GM23338 (cell line): ENCODE results near the gene GLCCI1. TPM values are rescaled to one million over a fixed set of nuclear protein-coding genes. Genes with fewer than 3 reads are reported as not detected.

Experiments
- ATAC-seq: fragments of 200-7000 bp; cut with Tn5 transposase; 3 replicates; pipeline ENCODE4 v1.9.1; 2020
- DNase-seq: peaks from one replicate; pipeline ENCODE4 v3.0.0-alpha.2; 2015; ENCODE audit warnings: low spot score
- H2AFZ ChIP-seq: fragments of 200-600 bp; sonication (generic); 2 replicates; pipeline ENCODE4 v1.8.0; 2016; ENCODE audit warnings: antibody characterized with exemption, mild to moderate bottlenecking, moderate library complexity
- H3F3A ChIP-seq: fragments of 200-600 bp; sonication (generic); replicated peaks from 2 replicates; pipeline ENCODE4 v1.8.0; 2017; ENCODE audit warnings: antibody characterized with exemption, mixed run types, low read depth
- H3K27ac ChIP-seq: fragments of 200-600 bp; sonication (generic); 2 replicates; pipeline ENCODE4 v1.6.1; 2016; ENCODE audit warnings: low read depth
- H3K27me3 ChIP-seq: fragments of 200-600 bp; sonication (generic); 2 replicates; pipeline ENCODE4 v1.8.0; 2016; ENCODE audit warnings: mild to moderate bottlenecking, mixed run types, moderate library complexity; ENCODE audit not compliant: insufficient read depth
- H3K36me3 ChIP-seq: fragments of 200-600 bp; sonication (generic); 2 replicates; pipeline ENCODE4 v1.8.0; 2016; ENCODE audit warnings: mild to moderate bottlenecking; ENCODE audit not compliant: insufficient read depth
- H3K4me1 ChIP-seq: fragments of 200-600 bp; sonication (generic); 2 replicates; pipeline ENCODE4 v1.8.0; 2016; ENCODE audit warnings: mild to moderate bottlenecking, moderate library complexity; ENCODE audit not compliant: insufficient read depth
- H3K4me2 ChIP-seq: fragments of 200-600 bp; sonication (generic); 2 replicates; pipeline ENCODE4 v1.7.1; 2017; ENCODE audit warnings: mixed run types
- H3K4me3 ChIP-seq: fragments of 200-600 bp; sonication (generic); 2 replicates; pipeline ENCODE4 v1.6.1; 2016; ENCODE audit warnings: mixed run types
- H3K79me2 ChIP-seq: fragments of 200-600 bp; sonication (generic); replicated peaks from 2 replicates; pipeline ENCODE4 v1.8.0; 2017; ENCODE audit warnings: mild to moderate bottlenecking; ENCODE audit not compliant: insufficient read depth
- H3K9me2 ChIP-seq: fragments of 200-600 bp; sonication (generic); 2 replicates; pipeline ENCODE4 v1.8.0; 2017; ENCODE audit not compliant: insufficient read depth
- H4K20me1 ChIP-seq: fragments of 200-600 bp; sonication (generic); replicated peaks from 2 replicates; pipeline ENCODE4 v1.8.0; 2017; ENCODE audit warnings: mild to moderate bottlenecking; ENCODE audit not compliant: insufficient read depth
- H3K27ac Mint-ChIP-seq: 2 replicates; pipeline ENCODE4 v1.8.0; 2020; ENCODE audit warnings: inconsistent platforms, mild to moderate bottlenecking, moderate library complexity, mixed read lengths
- H3K27me3 Mint-ChIP-seq: 3 replicates; pipeline ENCODE4 v1.8.0; 2022; ENCODE audit warnings: low read depth, mild to moderate bottlenecking, moderate library complexity, mixed read lengths, inconsistent platforms; ENCODE audit not compliant: insufficient read depth, poor library complexity
- H3K36me3 Mint-ChIP-seq: 3 replicates; pipeline ENCODE4 v1.8.0; 2021; ENCODE audit warnings: low read depth, mild to moderate bottlenecking, inconsistent platforms, moderate library complexity, mixed read lengths
- H3K4me1 Mint-ChIP-seq: 3 replicates; pipeline ENCODE4 v1.8.0; 2020; ENCODE audit warnings: mild to moderate bottlenecking, inconsistent platforms, mixed read lengths
- H3K4me3 Mint-ChIP-seq: 3 replicates; pipeline ENCODE4 v1.8.0; 2021; ENCODE audit warnings: moderate library complexity, mild to moderate bottlenecking, inconsistent platforms, mixed read lengths
- H3K9me3 Mint-ChIP-seq: 3 replicates; pipeline ENCODE4 v1.8.0; 2020; ENCODE audit warnings: moderate library complexity, mild to moderate bottlenecking, inconsistent platforms, mixed read lengths
- CREB1 ChIP-seq: fragments of 250-450 bp; sonication (Bioruptor Pico); IDR thresholded peaks from 2 replicates; pipeline ENCODE4 v1.5.0; 2020; ENCODE audit warnings: low read depth, mild to moderate bottlenecking, moderate library complexity
- EZH2 ChIP-seq: fragments of 200-600 bp; sonication (generic); IDR thresholded peaks from one replicate; pipeline ENCODE4 v1.8.0; 2017; ENCODE audit warnings: antibody characterized with exemption, mild to moderate bottlenecking, low read depth; ENCODE audit not compliant: unreplicated experiment
- EZH2phosphoT487 ChIP-seq: fragments of 200-600 bp; sonication (generic); IDR thresholded peaks from one replicate; pipeline ENCODE4 v1.8.1; 2018; ENCODE audit warnings: antibody characterized with exemption; ENCODE audit not compliant: unreplicated experiment
- JUNB ChIP-seq: IDR thresholded peaks from one replicate; pipeline ENCODE4 v1.6.1; 2016; ENCODE audit warnings: antibody characterized with exemption; ENCODE audit not compliant: unreplicated experiment
- NANOG ChIP-seq: IDR thresholded peaks from 2 replicates; pipeline ENCODE4 v1.6.1; 2016; ENCODE audit warnings: antibody characterized with exemption, borderline replicate concordance
- POLR2AphosphoS5 ChIP-seq: IDR thresholded peaks from 2 replicates; pipeline ENCODE4 v1.6.1; 2016; ENCODE audit warnings: antibody characterized with exemption, low read depth
- STAT1 ChIP-seq: IDR thresholded peaks from one replicate; pipeline ENCODE4 v1.6.1; 2016; ENCODE audit warnings: antibody characterized with exemption; ENCODE audit not compliant: unreplicated experiment
- ZNF114 ChIP-seq: fragments of 250-450 bp; sonication (Bioruptor Pico); IDR thresholded peaks from 2 replicates; pipeline ENCODE4 v1.5.0; 2020; ENCODE audit warnings: mild to moderate bottlenecking, moderate library complexity
- ZNF331 ChIP-seq: fragments of 250-450 bp; sonication (Bioruptor Pico); IDR thresholded peaks from 2 replicates; pipeline ENCODE4 v1.5.0; 2020; ENCODE audit warnings: low read depth, mild to moderate bottlenecking, moderate library complexity
- polyA plus RNA-seq: library from polyadenylated mRNA; unstranded; fragments of >200 nt; fragmentation: Nextera tagmentation; extraction: Ambion mirVana; gene quantifications from 2 replicates; pipeline ENCODE4 v1.2.1, GENCODE V29; 2016
- total RNA-seq: library from RNA; depleted of rRNA; stranded (reverse); fragments of >200 nt; shearing (Covaris generic); gene quantifications from 2 replicates; pipeline ENCODE4 v1.2.3, GENCODE V29; 2014
- TF ChIP-seq, protein P1 (sequence below): fragments of 250-450 bp; sonication (Bioruptor Pico); IDR thresholded peaks from 2 replicates; pipeline ENCODE4 v1.5.0; 2020; ENCODE audit warnings: mild to moderate bottlenecking, moderate library complexity
- TF ChIP-seq, protein P2 (sequence below): IDR thresholded peaks from one replicate; pipeline ENCODE4 v1.6.1; 2018; ENCODE audit warnings: antibody characterized with exemption; ENCODE audit not compliant: unreplicated experiment
- TF ChIP-seq, protein P3 (sequence below): IDR thresholded peaks from 2 replicates; pipeline ENCODE4 v1.6.1; 2016; ENCODE audit warnings: antibody characterized with exemption
- TF ChIP-seq, protein P4 (sequence below), 2 experiments: fragments of 200-600 bp in 1 of 2; sonication (generic) in 1 of 2; conservative IDR thresholded peaks; 2 replicates each; pipeline versions ENCODE4 v1.5.1 to v1.6.1; 2016 to 2017; ENCODE audit warnings: antibody characterized with exemption in 2 of 2, low read depth in 2 of 2, mild to moderate bottlenecking in 2 of 2, moderate library complexity in 1 of 2

Gene GLCCI1
- total and polyA plus RNA-seq, 2 experiments from 2014 or later = 15.0 to 15.7 TPM

DNA sequence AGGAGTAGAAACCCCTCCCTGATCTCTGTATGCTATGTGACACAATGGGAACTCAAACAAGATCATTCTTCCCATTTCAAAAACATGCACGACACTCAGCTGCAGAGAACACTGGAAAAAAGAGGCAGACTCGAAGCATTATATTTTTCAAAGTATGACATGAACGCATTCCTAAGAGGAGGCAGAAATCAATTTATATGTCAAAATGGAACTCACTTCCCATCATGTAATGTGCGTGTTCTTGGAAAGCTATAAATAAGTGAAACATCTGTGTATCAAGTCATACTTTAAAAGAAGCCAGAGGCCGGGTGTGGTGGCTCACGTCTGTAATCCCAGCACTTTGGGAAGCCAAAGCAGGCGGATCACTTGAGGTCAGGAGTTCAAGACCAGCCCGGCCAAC is 150.7 kb downstream of the GLCCI1 start:
- Mint-ChIP-seq H3K36me3 (peaks cover 17% of the 10 kb centered on the region), H3K27me3 (peaks cover 4% of the 10 kb centered on the region), H3K9me3 (peaks cover 3% of the 10 kb centered on the region; the same call in 2 of the 3 replicates), H3K4me1 (peaks cover 17% of the 10 kb centered on the region), H3K27ac (no peak overlapping the region), H3K4me3 (no peak overlapping the region)
- peaks cover 18% of the 10 kb centered on the region; the same call in 1 of the 2 replicates for H3K9me2 ChIP-seq
- no peaks in the 10 kb centered on the region for H3K27me3 ChIP-seq
- H3K36me3 ChIP-seq = no peaks in the 10 kb centered on the region
- no peak overlapping the region for H3K27ac ChIP-seq
- H3K4me3 ChIP-seq = no peak overlapping the region; the same call in 1 of the 2 replicates
- TF ChIP-seq STAT1 = no peak
- TF ChIP-seq EZH2 = no peak
- TF ChIP-seq ZNF114 = no peak
- no peak for TF ChIP-seq JUNB
- TF ChIP-seq EZH2phosphoT487 = no peak
- TF ChIP-seq, protein P1, sequence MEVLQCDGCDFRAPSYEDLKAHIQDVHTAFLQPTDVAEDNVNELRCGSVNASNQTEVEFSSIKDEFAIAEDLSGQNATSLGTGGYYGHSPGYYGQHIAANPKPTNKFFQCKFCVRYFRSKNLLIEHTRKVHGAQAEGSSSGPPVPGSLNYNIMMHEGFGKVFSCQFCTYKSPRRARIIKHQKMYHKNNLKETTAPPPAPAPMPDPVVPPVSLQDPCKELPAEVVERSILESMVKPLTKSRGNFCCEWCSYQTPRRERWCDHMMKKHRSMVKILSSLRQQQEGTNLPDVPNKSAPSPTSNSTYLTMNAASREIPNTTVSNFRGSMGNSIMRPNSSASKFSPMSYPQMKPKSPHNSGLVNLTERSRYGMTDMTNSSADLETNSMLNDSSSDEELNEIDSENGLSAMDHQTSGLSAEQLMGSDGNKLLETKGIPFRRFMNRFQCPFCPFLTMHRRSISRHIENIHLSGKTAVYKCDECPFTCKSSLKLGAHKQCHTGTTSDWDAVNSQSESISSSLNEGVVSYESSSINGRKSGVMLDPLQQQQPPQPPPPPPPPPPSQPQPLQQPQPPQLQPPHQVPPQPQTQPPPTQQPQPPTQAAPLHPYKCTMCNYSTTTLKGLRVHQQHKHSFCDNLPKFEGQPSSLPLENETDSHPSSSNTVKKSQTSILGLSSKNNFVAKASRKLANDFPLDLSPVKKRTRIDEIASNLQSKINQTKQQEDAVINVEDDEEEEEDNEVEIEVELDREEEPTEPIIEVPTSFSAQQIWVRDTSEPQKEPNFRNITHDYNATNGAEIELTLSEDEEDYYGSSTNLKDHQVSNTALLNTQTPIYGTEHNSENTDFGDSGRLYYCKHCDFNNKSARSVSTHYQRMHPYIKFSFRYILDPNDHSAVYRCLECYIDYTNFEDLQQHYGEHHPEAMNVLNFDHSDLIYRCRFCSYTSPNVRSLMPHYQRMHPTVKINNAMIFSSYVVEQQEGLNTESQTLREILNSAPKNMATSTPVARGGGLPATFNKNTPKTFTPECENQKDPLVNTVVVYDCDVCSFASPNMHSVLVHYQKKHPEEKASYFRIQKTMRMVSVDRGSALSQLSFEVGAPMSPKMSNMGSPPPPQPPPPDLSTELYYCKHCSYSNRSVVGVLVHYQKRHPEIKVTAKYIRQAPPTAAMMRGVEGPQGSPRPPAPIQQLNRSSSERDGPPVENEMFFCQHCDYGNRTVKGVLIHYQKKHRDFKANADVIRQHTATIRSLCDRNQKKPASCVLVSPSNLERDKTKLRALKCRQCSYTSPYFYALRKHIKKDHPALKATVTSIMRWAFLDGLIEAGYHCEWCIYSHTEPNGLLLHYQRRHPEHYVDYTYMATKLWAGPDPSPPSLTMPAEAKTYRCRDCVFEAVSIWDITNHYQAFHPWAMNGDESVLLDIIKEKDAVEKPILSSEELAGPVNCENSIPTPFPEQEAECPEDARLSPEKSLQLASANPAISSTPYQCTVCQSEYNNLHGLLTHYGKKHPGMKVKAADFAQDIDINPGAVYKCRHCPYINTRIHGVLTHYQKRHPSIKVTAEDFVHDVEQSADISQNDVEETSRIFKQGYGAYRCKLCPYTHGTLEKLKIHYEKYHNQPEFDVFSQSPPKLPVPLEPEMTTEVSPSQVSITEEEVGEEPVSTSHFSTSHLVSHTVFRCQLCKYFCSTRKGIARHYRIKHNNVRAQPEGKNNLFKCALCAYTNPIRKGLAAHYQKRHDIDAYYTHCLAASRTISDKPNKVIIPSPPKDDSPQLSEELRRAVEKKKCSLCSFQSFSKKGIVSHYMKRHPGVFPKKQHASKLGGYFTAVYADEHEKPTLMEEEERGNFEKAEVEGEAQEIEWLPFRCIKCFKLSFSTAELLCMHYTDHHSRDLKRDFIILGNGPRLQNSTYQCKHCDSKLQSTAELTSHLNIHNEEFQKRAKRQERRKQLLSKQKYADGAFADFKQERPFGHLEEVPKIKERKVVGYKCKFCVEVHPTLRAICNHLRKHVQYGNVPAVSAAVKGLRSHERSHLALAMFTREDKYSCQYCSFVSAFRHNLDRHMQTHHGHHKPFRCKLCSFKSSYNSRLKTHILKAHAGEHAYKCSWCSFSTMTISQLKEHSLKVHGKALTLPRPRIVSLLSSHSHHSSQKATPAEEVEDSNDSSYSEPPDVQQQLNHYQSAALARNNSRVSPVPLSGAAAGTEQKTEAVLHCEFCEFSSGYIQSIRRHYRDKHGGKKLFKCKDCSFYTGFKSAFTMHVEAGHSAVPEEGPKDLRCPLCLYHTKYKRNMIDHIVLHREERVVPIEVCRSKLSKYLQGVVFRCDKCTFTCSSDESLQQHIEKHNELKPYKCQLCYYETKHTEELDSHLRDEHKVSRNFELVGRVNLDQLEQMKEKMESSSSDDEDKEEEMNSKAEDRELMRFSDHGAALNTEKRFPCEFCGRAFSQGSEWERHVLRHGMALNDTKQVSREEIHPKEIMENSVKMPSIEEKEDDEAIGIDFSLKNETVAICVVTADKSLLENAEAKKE (CRISPR knock-in tag) = no peak
- TF ChIP-seq, protein P2, sequence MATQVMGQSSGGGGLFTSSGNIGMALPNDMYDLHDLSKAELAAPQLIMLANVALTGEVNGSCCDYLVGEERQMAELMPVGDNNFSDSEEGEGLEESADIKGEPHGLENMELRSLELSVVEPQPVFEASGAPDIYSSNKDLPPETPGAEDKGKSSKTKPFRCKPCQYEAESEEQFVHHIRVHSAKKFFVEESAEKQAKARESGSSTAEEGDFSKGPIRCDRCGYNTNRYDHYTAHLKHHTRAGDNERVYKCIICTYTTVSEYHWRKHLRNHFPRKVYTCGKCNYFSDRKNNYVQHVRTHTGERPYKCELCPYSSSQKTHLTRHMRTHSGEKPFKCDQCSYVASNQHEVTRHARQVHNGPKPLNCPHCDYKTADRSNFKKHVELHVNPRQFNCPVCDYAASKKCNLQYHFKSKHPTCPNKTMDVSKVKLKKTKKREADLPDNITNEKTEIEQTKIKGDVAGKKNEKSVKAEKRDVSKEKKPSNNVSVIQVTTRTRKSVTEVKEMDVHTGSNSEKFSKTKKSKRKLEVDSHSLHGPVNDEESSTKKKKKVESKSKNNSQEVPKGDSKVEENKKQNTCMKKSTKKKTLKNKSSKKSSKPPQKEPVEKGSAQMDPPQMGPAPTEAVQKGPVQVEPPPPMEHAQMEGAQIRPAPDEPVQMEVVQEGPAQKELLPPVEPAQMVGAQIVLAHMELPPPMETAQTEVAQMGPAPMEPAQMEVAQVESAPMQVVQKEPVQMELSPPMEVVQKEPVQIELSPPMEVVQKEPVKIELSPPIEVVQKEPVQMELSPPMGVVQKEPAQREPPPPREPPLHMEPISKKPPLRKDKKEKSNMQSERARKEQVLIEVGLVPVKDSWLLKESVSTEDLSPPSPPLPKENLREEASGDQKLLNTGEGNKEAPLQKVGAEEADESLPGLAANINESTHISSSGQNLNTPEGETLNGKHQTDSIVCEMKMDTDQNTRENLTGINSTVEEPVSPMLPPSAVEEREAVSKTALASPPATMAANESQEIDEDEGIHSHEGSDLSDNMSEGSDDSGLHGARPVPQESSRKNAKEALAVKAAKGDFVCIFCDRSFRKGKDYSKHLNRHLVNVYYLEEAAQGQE = no peak
- TF ChIP-seq, protein P3, sequence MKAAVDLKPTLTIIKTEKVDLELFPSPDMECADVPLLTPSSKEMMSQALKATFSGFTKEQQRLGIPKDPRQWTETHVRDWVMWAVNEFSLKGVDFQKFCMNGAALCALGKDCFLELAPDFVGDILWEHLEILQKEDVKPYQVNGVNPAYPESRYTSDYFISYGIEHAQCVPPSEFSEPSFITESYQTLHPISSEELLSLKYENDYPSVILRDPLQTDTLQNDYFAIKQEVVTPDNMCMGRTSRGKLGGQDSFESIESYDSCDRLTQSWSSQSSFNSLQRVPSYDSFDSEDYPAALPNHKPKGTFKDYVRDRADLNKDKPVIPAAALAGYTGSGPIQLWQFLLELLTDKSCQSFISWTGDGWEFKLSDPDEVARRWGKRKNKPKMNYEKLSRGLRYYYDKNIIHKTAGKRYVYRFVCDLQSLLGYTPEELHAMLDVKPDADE = no peak
- no peak for TF ChIP-seq ZNF331
- TF ChIP-seq, protein P4, sequence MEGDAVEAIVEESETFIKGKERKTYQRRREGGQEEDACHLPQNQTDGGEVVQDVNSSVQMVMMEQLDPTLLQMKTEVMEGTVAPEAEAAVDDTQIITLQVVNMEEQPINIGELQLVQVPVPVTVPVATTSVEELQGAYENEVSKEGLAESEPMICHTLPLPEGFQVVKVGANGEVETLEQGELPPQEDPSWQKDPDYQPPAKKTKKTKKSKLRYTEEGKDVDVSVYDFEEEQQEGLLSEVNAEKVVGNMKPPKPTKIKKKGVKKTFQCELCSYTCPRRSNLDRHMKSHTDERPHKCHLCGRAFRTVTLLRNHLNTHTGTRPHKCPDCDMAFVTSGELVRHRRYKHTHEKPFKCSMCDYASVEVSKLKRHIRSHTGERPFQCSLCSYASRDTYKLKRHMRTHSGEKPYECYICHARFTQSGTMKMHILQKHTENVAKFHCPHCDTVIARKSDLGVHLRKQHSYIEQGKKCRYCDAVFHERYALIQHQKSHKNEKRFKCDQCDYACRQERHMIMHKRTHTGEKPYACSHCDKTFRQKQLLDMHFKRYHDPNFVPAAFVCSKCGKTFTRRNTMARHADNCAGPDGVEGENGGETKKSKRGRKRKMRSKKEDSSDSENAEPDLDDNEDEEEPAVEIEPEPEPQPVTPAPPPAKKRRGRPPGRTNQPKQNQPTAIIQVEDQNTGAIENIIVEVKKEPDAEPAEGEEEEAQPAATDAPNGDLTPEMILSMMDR (conservative IDR thresholded peaks at IDR 0.05; ENCODE audit: low read depth in 2 of 2) = no peak
- no peak for TF ChIP-seq POLR2AphosphoS5
- TF ChIP-seq NANOG = no peak
- no peak for TF ChIP-seq CREB1 (CRISPR knock-in tag)
- peak overlapping the region; percentile 57 for H3K4me2 ChIP-seq
- 0 out of 2 replicates have a peak, but pooled peaks cover 3% of the 10 kb centered on the region for H3F3A ChIP-seq
- peaks cover 12% of the 10 kb centered on the region for H3K4me1 ChIP-seq
- DNase-seq (no peak), ATAC-seq (no peak)
- H2AFZ ChIP-seq = no peak overlapping the region
- no peaks in the 10 kb centered on the region for H3K79me2 ChIP-seq
- no peaks in the 10 kb centered on the region for H4K20me1 ChIP-seq
